IPS-18a (cell line): ENCODE results near the gene GALNS.

ENCODE experiments used
- H3K27ac ChIP-seq: one replicate; pipeline ENCODE4 v1.5.1; 2013; ENCODE audit warnings: low read length
- H3K27me3 ChIP-seq: one replicate; pipeline ENCODE4 v1.6.1; 2013; ENCODE audit warnings: mild to moderate bottlenecking, low read length; ENCODE audit not compliant: control insufficient read depth, insufficient read depth
- H3K36me3 ChIP-seq: one replicate; pipeline ENCODE4 v1.6.1; 2013; ENCODE audit warnings: low read depth, low read length; ENCODE audit not compliant: control insufficient read depth
- H3K4me1 ChIP-seq: one replicate; pipeline ENCODE4 v1.6.1; 2013; ENCODE audit warnings: low read depth, low read length; ENCODE audit not compliant: control insufficient read depth
- H3K4me3 ChIP-seq: one replicate; pipeline ENCODE4 v1.5.1; 2013; ENCODE audit warnings: low read length
- H3K9ac ChIP-seq: one replicate; pipeline ENCODE4 v1.6.1; 2013; ENCODE audit warnings: mild to moderate bottlenecking, low read length, moderate library complexity
- H3K9me3 ChIP-seq: one replicate; pipeline ENCODE4 v1.6.1; 2013; ENCODE audit warnings: low read depth, low read length; ENCODE audit not compliant: control insufficient read depth

GALNS gene

GRCh38 chr16:88769617-88770460, 86.9 kb downstream of the GALNS start:
- H3K36me3 ChIP-seq: no peaks in the 10 kb centered on the region
- H3K4me1 ChIP-seq: peaks cover 21% of the 10 kb centered on the region
- H3K27ac ChIP-seq: no peak overlapping the region
- H3K4me3 ChIP-seq: no peak overlapping the region
- no peaks in the 10 kb centered on the region for H3K27me3 ChIP-seq
- H3K9ac ChIP-seq: no peak overlapping the region
- H3K9me3 ChIP-seq: no peaks in the 10 kb centered on the region

DNA sequence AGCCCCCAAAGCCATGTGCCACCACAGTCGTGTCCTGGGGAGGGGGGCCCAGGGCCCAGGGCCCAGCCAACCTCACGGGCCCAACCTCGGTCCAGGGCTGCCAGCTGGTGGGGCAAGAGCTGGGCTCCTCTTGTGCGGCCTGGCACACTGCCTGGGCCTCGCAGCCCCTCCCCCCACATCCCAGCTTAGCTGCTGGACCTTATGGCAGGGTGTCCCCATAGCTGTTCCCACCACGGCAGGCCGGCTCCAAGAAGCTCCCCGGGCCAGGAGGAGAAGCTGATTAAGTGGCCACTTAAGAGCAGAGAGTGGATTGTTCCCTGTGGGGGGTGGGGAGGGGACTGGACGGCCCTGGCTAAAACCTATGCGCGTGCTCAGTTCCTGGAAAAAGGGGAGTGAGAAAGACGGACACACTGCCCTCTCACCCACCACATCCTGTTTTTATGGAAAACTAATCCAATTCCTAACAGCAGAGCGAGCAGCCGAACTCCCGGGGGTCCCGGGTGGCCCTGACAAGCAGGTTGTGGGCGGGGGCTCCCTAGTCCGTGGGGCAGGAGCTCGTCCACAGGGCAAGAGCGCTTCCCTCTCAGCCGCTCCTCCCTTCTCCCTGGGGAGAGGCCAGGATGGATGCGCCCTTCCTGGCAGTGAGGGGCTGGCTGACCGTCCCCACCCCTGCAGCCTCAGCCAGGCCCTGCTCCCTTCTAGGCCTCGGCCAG, 88.5 kb downstream of the GALNS start:
- Histone ChIP-seq H3K36me3 (no peaks in the 10 kb centered on the region), H3K4me1 (peaks cover 28% of the 10 kb centered on the region), H3K4me3 (no peak overlapping the region)

DNA sequence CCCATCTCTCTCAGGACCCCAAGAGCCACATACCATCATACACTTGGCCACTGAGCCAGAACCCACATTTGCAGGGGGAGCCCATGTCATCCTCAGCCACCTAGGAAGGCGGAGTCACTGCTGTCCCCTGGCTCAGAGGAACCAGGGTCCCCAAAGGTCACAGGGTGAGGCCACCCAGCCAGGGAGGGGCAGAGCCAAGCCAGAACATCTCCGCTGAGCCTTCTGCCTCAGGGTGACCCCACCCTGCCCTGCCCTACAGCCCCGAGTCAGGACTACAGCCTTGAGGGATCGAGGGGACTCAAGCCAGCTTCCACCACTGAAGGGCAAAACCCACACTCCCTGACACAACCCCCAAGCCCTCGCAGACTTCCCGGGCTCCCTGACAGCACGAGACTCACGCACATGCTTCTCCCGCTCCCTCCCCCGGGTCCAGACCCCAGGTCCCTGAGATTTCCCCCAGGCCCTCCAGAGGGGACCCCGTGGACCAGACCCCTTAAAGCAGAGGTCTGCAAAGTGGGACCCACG, 89.1 kb downstream of the GALNS start:
- peaks cover 30% of the 10 kb centered on the region for H3K4me1 ChIP-seq

More for the DNA sequence above, 88.5 kb downstream of the GALNS start:
- H3K27me3 ChIP-seq: no peaks in the 10 kb centered on the region
- H3K9ac ChIP-seq: no peak overlapping the region
- no peak overlapping the region for H3K27ac ChIP-seq
- H3K9me3 ChIP-seq: no peaks in the 10 kb centered on the region

GRCh38 chr16:88766975-88767374, 89.8 kb downstream of the GALNS start:
- peaks cover 30% of the 10 kb centered on the region for H3K4me1 ChIP-seq
- no peak overlapping the region for H3K4me3 ChIP-seq
- no peaks in the 10 kb centered on the region for H3K27me3 ChIP-seq
- H3K36me3 ChIP-seq: no peaks in the 10 kb centered on the region
- no peaks in the 10 kb centered on the region for H3K9me3 ChIP-seq
- H3K27ac ChIP-seq: no peak overlapping the region
- no peak overlapping the region for H3K9ac ChIP-seq

More for the DNA sequence above, 89.1 kb downstream of the GALNS start:
- no peak overlapping the region for H3K4me3 ChIP-seq
- no peak overlapping the region for H3K9ac ChIP-seq
- no peaks in the 10 kb centered on the region for H3K9me3 ChIP-seq
- no peaks in the 10 kb centered on the region for H3K27me3 ChIP-seq
- no peak overlapping the region for H3K27ac ChIP-seq
- H3K36me3 ChIP-seq: no peaks in the 10 kb centered on the region

- Histone ChIP-seq H3K9me3 (no peaks in the 10 kb centered on the region), H3K4me3 (no peak overlapping the region), H3K27me3 (no peaks in the 10 kb centered on the region), H3K36me3 (no peaks in the 10 kb centered on the region), H3K27ac (no peak overlapping the region), H3K4me1 (peaks cover 22% of the 10 kb centered on the region), H3K9ac (no peak overlapping the region)
Measured at GRCh38 chr16:88764913-88765349, 91.8 kb downstream of the GALNS start.

DNA sequence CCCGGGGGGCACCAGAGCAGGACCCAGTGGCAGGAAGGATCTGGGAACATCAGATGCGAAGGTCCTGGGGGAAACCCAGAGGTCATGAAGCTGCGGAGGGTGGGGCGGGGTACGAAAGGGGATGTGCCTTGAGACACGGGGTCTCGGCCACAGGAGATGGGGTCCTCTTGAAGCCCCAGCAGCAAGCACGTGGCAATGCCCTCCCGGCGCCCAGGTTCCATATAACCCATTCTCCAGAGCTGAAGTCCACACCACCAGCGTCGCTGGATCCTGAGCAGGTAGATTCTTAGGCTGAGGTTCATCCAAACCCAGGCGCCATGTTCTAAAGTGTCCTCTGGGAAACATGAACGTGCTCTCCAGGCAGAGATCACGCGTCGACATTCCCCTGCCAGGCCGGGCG, 92.7 kb downstream of the GALNS start:
- no peaks in the 10 kb centered on the region for H3K27me3 ChIP-seq
- no peaks in the 10 kb centered on the region for H3K36me3 ChIP-seq
- no peak overlapping the region for H3K4me3 ChIP-seq
- H3K4me1 ChIP-seq: peaks cover 18% of the 10 kb centered on the region
- H3K9ac ChIP-seq: no peak overlapping the region
- no peak overlapping the region for H3K27ac ChIP-seq
- no peaks in the 10 kb centered on the region for H3K9me3 ChIP-seq
